ENCODE results near the gene CKLF.
A peak's percentile ranks its signal among the peaks of the same experiment; 100 is the strongest.

The CKLF gene

DNA sequence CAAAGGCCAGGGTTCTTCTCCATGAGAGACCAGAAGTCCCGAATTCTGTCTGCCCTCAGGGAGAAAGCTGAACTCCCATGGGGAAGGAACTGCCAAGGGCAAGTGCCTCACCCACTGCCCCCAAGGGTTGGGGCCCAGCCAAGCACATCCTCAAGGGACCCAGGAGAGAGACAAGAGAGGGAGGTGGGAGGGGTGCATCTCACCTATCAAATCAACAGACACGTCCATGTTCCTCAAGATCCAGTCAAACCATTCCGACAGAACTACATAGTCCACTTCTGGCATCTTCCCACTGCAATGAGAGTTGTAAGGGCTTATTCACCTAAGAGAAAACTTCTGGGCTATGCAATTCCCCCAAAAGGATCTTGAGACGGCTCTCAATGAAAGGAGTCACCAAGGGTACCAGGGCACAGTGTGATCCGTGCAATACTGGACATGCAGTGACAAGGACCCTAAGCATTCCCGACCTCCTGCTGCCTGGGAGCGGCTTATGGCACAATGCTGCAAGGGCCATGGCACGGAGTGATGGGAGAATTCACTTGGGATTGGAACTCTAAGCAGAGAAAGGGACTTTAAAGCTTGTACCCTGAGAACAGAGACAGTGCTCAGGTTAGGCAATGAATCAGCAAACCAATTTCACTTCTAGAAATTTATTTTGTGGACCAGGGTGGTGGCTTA lies 34.7 kb upstream of the CKLF start:
- no peaks in the 10 kb centered on the region for H3K9me2 ChIP-seq (replicated peaks; ENCODE audit: control insufficient read depth, low read length)
- H3K27me3 ChIP-seq (ENCODE audit: control insufficient read depth, low read length): peaks cover 12% of the 10 kb centered on the region
- no peak for TF ChIP-seq EZH2phosphoT487 (IDR thresholded peaks at IDR 0.05; ENCODE audit: borderline replicate concordance, low read length)
- TF ChIP-seq, protein P1, sequence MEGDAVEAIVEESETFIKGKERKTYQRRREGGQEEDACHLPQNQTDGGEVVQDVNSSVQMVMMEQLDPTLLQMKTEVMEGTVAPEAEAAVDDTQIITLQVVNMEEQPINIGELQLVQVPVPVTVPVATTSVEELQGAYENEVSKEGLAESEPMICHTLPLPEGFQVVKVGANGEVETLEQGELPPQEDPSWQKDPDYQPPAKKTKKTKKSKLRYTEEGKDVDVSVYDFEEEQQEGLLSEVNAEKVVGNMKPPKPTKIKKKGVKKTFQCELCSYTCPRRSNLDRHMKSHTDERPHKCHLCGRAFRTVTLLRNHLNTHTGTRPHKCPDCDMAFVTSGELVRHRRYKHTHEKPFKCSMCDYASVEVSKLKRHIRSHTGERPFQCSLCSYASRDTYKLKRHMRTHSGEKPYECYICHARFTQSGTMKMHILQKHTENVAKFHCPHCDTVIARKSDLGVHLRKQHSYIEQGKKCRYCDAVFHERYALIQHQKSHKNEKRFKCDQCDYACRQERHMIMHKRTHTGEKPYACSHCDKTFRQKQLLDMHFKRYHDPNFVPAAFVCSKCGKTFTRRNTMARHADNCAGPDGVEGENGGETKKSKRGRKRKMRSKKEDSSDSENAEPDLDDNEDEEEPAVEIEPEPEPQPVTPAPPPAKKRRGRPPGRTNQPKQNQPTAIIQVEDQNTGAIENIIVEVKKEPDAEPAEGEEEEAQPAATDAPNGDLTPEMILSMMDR (IDR thresholded peaks at IDR 0.05; ENCODE audit: low read depth, low read length, poor library complexity, severe bottlenecking): no peak
- no peaks in the 10 kb centered on the region for H3K79me2 ChIP-seq (ENCODE audit: control insufficient read depth, low read length)
- H4K20me1 ChIP-seq (ENCODE audit: control insufficient read depth, insufficient read depth, low read depth, low read length): no peaks in the 10 kb centered on the region
- H3K4me1 ChIP-seq (ENCODE audit: control insufficient read depth, low read length): peaks cover 60% of the 10 kb centered on the region
- H3K27ac ChIP-seq (ENCODE audit: low read depth, low read length): peak overlapping the region; percentile 57
- H3K36me3 ChIP-seq (ENCODE audit: control insufficient read depth, low read length): no peaks in the 10 kb centered on the region
- H3F3A ChIP-seq (ENCODE audit: control insufficient read depth, insufficient read depth): peaks cover 12% of the 10 kb centered on the region
- H3K9me3 ChIP-seq (ENCODE audit: control insufficient read depth, insufficient read depth, low read length): no peaks in the 10 kb centered on the region
- peak overlapping the region; percentile 61; the same call in 1 of the 2 replicates for H3K4me3 ChIP-seq (ENCODE audit: low read length)
- peak overlapping the region; percentile 85 for H3K4me2 ChIP-seq (ENCODE audit: low read length)

DNA sequence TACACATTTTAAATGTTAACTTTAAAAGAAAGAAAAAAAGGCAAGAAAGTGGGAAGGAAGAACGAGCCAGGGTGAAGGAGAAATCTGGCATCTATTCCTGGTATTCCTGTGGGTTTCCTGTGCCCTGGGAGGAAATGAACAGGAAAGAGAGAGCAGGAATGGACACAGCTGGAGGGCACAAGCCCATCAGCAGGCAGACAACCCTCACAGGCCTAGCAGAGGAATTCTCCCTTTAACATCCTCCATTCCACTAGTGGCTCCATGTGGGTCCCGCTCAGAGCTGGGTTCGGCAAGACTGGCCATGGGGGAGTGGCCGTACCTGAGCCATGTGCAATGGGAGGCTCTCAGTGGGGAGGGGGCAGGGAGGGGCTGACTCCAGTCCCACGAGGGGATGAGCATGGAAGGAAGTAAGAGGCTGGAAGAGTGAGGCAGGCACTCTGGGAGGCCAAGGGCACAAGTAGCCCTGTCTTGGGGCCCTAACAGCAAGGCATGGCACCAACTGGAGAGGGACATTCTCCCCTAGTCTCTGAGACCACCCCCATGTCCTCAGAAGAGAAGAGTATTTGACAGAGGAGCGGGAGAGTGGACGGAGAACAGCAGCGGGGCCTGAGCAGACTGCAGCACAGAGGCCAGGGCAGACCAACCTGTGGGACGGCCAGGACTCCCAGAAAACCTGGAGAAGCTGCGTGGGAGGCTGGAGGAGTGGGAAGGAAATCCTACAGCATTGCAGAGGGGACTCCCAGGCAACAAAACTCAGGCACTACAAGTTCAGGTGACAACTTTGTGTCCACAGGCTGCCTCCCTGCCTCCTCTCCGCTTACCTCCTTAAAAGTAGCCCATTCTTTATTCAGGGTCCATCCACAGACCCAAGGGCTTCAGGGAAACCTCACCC lies 32.6 kb upstream of the CKLF start:
- H3K36me3 ChIP-seq (ENCODE audit: control insufficient read depth, low read length): no peaks in the 10 kb centered on the region

DNA sequence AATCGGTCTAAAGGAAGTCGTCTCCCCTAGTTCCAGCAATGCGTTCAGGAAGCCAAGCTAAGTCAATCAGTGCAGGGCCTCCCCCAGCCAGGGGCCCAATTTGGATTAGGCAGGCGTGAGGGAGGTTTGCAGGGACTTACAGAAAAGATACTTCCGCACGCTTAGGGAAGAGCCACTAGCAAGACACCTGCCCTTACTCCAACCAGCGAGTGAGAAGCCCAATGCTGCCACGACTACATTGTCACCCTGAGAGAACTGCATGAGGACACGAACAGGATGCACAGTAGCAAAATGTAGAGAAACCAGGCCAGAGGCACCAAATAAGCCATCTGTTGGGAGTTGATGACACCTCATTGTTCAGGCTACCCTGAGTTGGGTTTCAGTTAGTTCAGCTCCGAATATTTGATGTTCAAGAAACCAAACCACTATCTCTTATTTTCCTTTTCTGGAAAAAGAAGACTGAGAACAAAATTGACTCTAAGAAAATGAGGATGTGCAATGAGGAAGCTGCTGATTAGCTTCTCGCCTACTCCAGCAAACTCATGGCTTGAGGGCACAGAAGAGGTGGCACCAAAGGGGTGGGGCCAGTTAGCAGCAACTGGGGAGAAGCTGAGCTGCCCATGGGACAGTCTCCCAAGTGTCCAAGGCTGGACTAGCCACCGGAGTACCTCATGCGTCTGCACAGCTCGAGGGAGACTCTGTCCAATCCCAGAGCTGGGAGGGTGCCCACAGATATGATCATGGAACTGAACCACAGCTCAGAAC lies 31.8 kb upstream of the CKLF start:
- Histone ChIP-seq H3K9me3 (ENCODE audit: control insufficient read depth, insufficient read depth, low read length) (no peaks in the 10 kb centered on the region), H3K4me1 (ENCODE audit: control insufficient read depth, low read length) (peaks cover 86% of the 10 kb centered on the region), H4K20me1 (ENCODE audit: control insufficient read depth, insufficient read depth, low read depth, low read length) (no peaks in the 10 kb centered on the region), H3K4me2 (ENCODE audit: low read length) (peak overlapping the region; percentile 30), H3K79me2 (ENCODE audit: control insufficient read depth, low read length) (no peaks in the 10 kb centered on the region), H3K27ac (ENCODE audit: low read depth, low read length) (peak overlapping the region; percentile 25; the same call in 1 of the 2 replicates), H3K4me3 (ENCODE audit: low read length) (no peak overlapping the region), H3K36me3 (ENCODE audit: control insufficient read depth, low read length) (no peaks in the 10 kb centered on the region), H3K9me2 (replicated peaks; ENCODE audit: control insufficient read depth, low read length) (no peaks in the 10 kb centered on the region), H3K27me3 (ENCODE audit: control insufficient read depth, low read length) (peaks cover 17% of the 10 kb centered on the region), H3F3A (ENCODE audit: control insufficient read depth, insufficient read depth) (peaks cover 26% of the 10 kb centered on the region)
- TF ChIP-seq, protein P1 (IDR thresholded peaks at IDR 0.05; ENCODE audit: low read depth, low read length, poor library complexity, severe bottlenecking): no peak
- TF ChIP-seq EZH2phosphoT487 (IDR thresholded peaks at IDR 0.05; ENCODE audit: borderline replicate concordance, low read length): no peak

More for the DNA sequence above, 32.6 kb upstream of the CKLF start:
- peaks cover 22% of the 10 kb centered on the region for H3F3A ChIP-seq (ENCODE audit: control insufficient read depth, insufficient read depth)
- peaks cover 14% of the 10 kb centered on the region for H3K27me3 ChIP-seq (ENCODE audit: control insufficient read depth, low read length)
- no peak overlapping the region for H3K4me3 ChIP-seq (ENCODE audit: low read length)
- no peak for TF ChIP-seq EZH2phosphoT487 (IDR thresholded peaks at IDR 0.05; ENCODE audit: borderline replicate concordance, low read length)
- TF ChIP-seq, protein P1 (IDR thresholded peaks at IDR 0.05; ENCODE audit: low read depth, low read length, poor library complexity, severe bottlenecking): no peak
- no peaks in the 10 kb centered on the region for H4K20me1 ChIP-seq (ENCODE audit: control insufficient read depth, insufficient read depth, low read depth, low read length)
- H3K79me2 ChIP-seq (ENCODE audit: control insufficient read depth, low read length): no peaks in the 10 kb centered on the region
- H3K9me2 ChIP-seq (replicated peaks; ENCODE audit: control insufficient read depth, low read length): no peaks in the 10 kb centered on the region
- H3K4me1 ChIP-seq (ENCODE audit: control insufficient read depth, low read length): peaks cover 80% of the 10 kb centered on the region
- H3K27ac ChIP-seq (ENCODE audit: low read depth, low read length): peak overlapping the region; percentile 25; the same call in 1 of the 2 replicates
- peak overlapping the region; percentile 30; the same call in 1 of the 2 replicates for H3K4me2 ChIP-seq (ENCODE audit: low read length)
- no peaks in the 10 kb centered on the region for H3K9me3 ChIP-seq (ENCODE audit: control insufficient read depth, insufficient read depth, low read length)
